Panc1 (cell line): ENCODE measurements around the gene SPSB1. TPM values are rescaled to one million over a fixed set of nuclear protein-coding genes. Genes with fewer than 3 reads are reported as not detected.
A peak's percentile ranks its signal among the peaks of the same experiment; 100 is the strongest.

Experiments
- ATAC-seq: fragments of 200-7000 bp; cut with Tn5 transposase; 2 replicates; pipeline ENCODE4 v1.9.1; 2020; ENCODE audit warnings: mild to moderate bottlenecking, moderate library complexity
- BruUV-seq: library from RNA; stranded (reverse); fragments of 400-500 nt; replicated peaks from 2 replicates; lab custom pipeline; 2021; lab: Mats Ljungman, UMichigan
- CTCF ChIA-PET: fragments of 300-600 bp; sonication (Branson Sonifier 250); formaldehyde crosslinking; loops from one replicate; lab custom pipeline; 2022; ENCODE audit warnings: antibody characterized with exemption; lab: Charles Lee
- POLR2A ChIA-PET: fragments of 300-600 bp; sonication (Branson Sonifier 250); formaldehyde crosslinking; loops from one replicate; lab custom pipeline; 2022; ENCODE audit warnings: antibody characterized with exemption; lab: Charles Lee
- DNase-seq: peaks from one replicate; pipeline ENCODE4 v3.0.0-alpha.2; 2010; ENCODE audit warnings: low read depth, low spot score
- H3K27ac ChIP-seq: 2 replicates; pipeline ENCODE4 v1.5.1; 2011; ENCODE audit warnings: mild to moderate bottlenecking, low read length, inconsistent platforms
- H3K27me3 ChIP-seq: fragments of 200-500 bp; sonication (Bioruptor generic); 2 replicates; pipeline ENCODE4 v1.6.0; 2014; ENCODE audit warnings: low read length, inconsistent platforms; ENCODE audit not compliant: control insufficient read depth, insufficient read depth
- H3K36me3 ChIP-seq: fragments of 200-500 bp; sonication (Bioruptor generic); 2 replicates; pipeline ENCODE4 v1.5.1; 2014; ENCODE audit warnings: inconsistent platforms, mild to moderate bottlenecking, low read length, moderate library complexity; ENCODE audit not compliant: control insufficient read depth, insufficient read depth
- H3K4me1 ChIP-seq: 2 replicates; pipeline ENCODE4 v1.5.1; 2011; ENCODE audit warnings: inconsistent platforms, mild to moderate bottlenecking, low read length, moderate library complexity; ENCODE audit not compliant: control insufficient read depth, insufficient read depth
- H3K4me3 ChIP-seq, 2 experiments: 2 replicates each; pipeline ENCODE4 v1.5.1; 2011 to 2012; ENCODE audit warnings: low read depth in 2 of 2, low read length in 2 of 2, mild to moderate bottlenecking in 2 of 2, inconsistent platforms in 1 of 2, moderate library complexity in 1 of 2
- H3K9me3 ChIP-seq: fragments of 200-500 bp; sonication (Bioruptor generic); 2 replicates; pipeline ENCODE4 v1.5.1; 2014; ENCODE audit warnings: low read depth, mild to moderate bottlenecking, inconsistent platforms, low read length, moderate library complexity; ENCODE audit not compliant: control insufficient read depth, insufficient read depth
- POLR2AphosphoS5 ChIP-seq: IDR thresholded peaks from 2 replicates; pipeline ENCODE4 v1.6.1; 2012; ENCODE audit warnings: mild to moderate bottlenecking, low read depth, low read length, moderate library complexity
- REST ChIP-seq, 2 experiments: IDR thresholded peaks; 2 replicates each; pipeline ENCODE4 v1.6.1; 2011 to 2012; ENCODE audit warnings: low read depth in 2 of 2, control low read depth in 1 of 2, low read length in 1 of 2, mild to moderate bottlenecking in 1 of 2, moderate library complexity in 1 of 2; ENCODE audit not compliant: insufficient read depth in 1 of 2
- SIN3A ChIP-seq: IDR thresholded peaks from 2 replicates; pipeline ENCODE4 v1.6.1; 2012; ENCODE audit warnings: low read depth, mild to moderate bottlenecking, low read length, moderate library complexity, borderline replicate concordance; ENCODE audit not compliant: insufficient read depth
- TCF7L2 ChIP-seq: IDR thresholded peaks from 2 replicates; pipeline ENCODE4 v1.6.1; 2011; ENCODE audit warnings: mild to moderate bottlenecking, low read depth, low read length, inconsistent platforms
- in situ Hi-C: cut with HindIII; loops from 2 replicates; pipeline ENCODE4 v1.10.0; 2016; ENCODE audit warnings: low sequenced_read_pairs, low pct_unique_long_range_greater_than_20kb
- intact Hi-C: fragments of 100-400 bp; cut with micrococcal nuclease; formaldehyde crosslinking; loops from one replicate; pipeline ENCODE4 v1.10.0; 2022; ENCODE audit not compliant: unreplicated experiment
- total RNA-seq: library from RNA; stranded (reverse); gene quantifications from one replicate; pipeline ENCODE4 v1.2.1, GENCODE V29; 2021; ENCODE audit not compliant: unreplicated experiment
- TF ChIP-seq, protein P1 (sequence below): fragments of 450-650 bp; IDR thresholded peaks from 2 replicates; pipeline ENCODE4 v1.5.1; 2017; ENCODE audit warnings: mild to moderate bottlenecking

SPSB1 gene
- total RNA-seq, 1 experiment from 2014 or later, result 73.7 TPM

- peaks cover 30% of the 10 kb centered on the region for H3K4me1 ChIP-seq
- CTCF ChIA-PET, result no interaction called here
- H3K27ac ChIP-seq, result no peak overlapping the region
- TF ChIP-seq REST (IDR thresholded peaks at IDR 0.05; ENCODE audit: insufficient read depth in 1 of 2, low read depth in 2 of 2, low read length in 1 of 2) (no peak), TCF7L2 (no peak), POLR2AphosphoS5 (no peak), SIN3A (no peak)
- TF ChIP-seq, protein P1, sequence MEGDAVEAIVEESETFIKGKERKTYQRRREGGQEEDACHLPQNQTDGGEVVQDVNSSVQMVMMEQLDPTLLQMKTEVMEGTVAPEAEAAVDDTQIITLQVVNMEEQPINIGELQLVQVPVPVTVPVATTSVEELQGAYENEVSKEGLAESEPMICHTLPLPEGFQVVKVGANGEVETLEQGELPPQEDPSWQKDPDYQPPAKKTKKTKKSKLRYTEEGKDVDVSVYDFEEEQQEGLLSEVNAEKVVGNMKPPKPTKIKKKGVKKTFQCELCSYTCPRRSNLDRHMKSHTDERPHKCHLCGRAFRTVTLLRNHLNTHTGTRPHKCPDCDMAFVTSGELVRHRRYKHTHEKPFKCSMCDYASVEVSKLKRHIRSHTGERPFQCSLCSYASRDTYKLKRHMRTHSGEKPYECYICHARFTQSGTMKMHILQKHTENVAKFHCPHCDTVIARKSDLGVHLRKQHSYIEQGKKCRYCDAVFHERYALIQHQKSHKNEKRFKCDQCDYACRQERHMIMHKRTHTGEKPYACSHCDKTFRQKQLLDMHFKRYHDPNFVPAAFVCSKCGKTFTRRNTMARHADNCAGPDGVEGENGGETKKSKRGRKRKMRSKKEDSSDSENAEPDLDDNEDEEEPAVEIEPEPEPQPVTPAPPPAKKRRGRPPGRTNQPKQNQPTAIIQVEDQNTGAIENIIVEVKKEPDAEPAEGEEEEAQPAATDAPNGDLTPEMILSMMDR, result no peak
- in situ Hi-C loops, result no loop called here
- POLR2A ChIA-PET, result no interaction called here
- H3K4me3 ChIP-seq, result no peak overlapping the region
- H3K9me3 ChIP-seq, result no peaks in the 10 kb centered on the region
- intact Hi-C loops, result no loop called here
- no peak for ATAC-seq
- no TSS peak for BruUV-seq
- 0 out of 2 replicates have a peak, but pooled peaks cover 2% of the 10 kb centered on the region for H3K36me3 ChIP-seq
- H3K27me3 ChIP-seq, result no peaks in the 10 kb centered on the region
- no peak for DNase-seq
These were observed 62.8 kb downstream of the SPSB1 start for GRCh38 chr1:9355503-9355902.

DNA sequence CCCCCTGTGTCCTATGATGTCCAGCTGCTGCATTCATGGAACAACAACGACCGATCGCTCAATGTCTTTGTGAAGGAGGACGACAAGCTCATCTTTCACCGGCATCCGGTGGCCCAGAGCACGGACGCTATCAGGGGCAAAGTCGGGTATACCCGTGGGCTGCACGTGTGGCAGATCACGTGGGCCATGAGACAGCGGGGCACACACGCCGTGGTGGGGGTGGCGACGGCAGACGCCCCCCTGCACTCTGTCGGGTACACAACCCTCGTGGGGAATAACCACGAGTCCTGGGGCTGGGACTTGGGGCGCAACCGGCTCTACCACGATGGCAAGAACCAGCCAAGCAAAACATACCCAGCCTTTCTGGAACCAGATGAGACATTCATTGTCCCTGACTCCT lies 63.3 kb downstream of the SPSB1 start:
- Histone ChIP-seq H3K9me3 (no peaks in the 10 kb centered on the region), H3K36me3 (0 out of 2 replicates have a peak, but pooled peaks cover 2% of the 10 kb centered on the region), H3K4me3 (no peak overlapping the region), H3K27ac (no peak overlapping the region), H3K4me1 (peaks cover 25% of the 10 kb centered on the region), H3K27me3 (no peaks in the 10 kb centered on the region)
- no peak for TF ChIP-seq SIN3A
- TF ChIP-seq, protein P1, result no peak
- in situ Hi-C loops (no loop called here), intact Hi-C loops (no loop called here)
- TSS peak; percentile 61 for BruUV-seq
- DNase-seq, result no peak
- CTCF ChIA-PET, result no interaction called here
- POLR2A ChIA-PET, result no interaction called here
- no peak for ATAC-seq
